GM10847 (cell line): ENCODE measurements around the gene KIAA1217.

Experiments
- POLR2A ChIP-seq: IDR thresholded peaks from 2 replicates; pipeline ENCODE4 v1.6.1; 2011; ENCODE audit not compliant: insufficient read length; ENCODE audit errors: extremely low read depth

KIAA1217 gene

DNA sequence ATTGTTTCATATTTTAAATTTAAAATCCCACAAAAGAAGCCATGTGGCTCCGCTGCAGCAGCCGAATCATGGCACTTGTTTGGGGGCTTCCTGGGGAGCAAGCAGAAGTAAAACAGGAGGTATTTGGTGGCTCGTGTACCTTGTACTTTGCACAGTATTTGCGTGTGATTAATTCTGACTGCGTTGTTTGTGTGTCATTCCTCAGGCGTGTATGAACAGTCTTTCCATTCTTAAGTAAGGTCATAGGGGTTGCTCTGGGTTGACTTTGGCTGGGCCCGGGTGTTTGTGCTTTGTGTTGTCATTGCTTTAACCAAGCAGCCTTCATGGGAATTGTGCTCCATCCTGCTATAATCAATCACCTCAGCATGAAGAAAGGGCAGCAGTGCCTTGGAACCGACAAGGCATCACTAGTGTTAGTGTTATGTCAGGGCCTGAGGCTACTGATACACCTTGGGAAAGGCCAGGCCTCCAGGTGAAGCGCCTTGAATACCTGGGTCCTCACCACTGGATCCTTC, 332.4 kb downstream of the KIAA1217 start:
- TF ChIP-seq POLR2A: no peak

DNA sequence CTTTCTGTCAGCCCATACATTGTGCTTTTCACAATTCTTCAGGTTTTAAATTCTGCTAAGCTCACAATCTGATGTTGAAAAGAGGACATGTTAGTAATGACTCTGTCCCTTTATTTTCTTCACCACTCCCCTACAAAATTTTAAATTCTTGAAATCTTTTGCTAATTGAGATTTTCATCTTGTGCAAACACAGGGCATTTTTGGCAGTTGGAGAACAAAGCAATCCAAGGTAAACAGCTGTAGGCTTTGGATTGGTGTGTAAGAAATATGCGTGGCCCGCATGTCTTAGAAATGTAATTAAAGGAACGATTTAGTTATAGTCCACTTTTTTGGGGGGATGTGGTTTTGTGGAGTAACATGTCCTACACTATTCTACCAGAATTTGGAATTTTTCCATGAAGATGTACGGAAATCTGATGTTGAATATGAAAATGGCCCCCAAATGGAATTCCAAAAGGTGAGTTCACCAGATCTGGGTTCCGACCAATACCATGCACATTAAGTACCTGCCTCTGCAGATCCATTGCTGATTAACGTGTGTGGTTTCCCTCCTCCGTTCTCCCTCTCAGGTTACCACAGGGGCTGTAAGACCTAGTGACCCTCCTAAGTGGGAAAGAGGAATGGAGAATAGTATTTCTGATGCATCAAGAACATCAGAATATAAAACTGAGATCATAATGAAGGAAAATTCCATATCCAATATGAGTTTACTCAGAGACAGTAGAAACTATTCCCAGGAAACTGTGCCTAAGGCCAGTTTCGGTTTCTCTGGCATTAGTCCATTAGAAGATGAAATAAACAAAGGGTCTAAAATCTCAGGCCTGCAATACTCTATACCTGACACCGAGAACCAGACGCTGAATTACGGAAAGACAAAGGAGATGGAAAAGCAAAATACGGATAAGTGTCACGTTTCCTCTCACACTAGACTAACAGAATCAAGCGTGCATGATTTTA, 333.7 kb downstream of the KIAA1217 start:
- TF ChIP-seq POLR2A: no peak

DNA sequence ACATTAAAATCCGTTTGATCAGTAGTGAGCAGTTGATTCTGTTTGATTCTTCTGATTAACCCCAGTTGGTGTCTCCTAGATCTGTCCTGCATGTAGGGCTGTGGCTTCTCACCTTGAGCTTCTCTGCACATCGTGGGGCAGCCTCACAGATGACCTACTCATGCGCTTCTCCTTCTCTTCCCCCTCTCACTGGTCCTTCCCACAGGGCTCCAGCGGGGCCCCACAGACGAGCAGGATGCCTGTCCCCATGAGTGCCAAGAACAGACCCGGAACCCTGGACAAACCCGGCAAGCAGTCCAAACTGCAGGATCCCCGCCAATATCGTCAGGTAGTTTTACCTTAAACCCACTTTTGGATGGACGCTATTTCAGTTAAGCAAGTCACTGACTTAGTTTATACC, 335.8 kb downstream of the KIAA1217 start:
- TF ChIP-seq POLR2A: no peak

DNA sequence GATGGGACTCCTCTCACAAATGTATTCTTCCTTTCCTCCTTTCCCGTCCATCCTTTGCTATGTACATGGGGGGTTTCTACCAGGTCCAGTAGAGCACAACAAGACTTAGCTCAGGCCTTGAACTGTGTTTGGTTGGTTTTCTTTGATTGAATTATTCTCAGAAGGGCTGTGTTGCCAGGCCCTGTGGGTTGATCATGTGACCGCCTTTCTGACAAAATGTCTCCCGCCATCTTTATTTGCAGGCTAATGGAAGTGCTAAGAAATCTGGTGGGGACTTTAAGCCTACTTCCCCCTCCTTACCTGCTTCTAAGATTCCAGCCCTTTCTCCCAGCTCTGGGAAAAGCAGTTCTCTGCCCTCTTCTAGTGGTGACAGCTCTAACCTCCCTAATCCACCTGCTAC, 336.6 kb downstream of the KIAA1217 start:
- TF ChIP-seq POLR2A: no peak

DNA sequence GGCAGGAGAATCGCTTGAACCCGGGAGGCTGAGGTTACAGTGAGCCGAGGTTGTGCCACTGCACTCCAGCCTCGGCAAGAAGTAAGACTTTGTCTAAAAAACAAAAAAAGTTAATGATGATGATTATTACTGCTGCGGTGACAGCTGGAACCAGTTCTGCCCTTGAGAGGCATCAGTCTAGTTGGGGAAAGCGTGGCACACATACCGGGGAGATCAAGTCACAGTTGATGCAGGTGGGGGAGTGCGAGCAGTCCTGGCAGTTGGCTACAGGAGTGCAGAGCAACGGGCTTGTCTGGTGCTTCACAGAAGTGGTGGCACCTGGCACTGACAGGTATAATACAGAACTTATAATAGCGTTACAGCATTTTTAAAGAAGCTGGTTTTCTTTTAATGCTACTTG, 341.7 kb downstream of the KIAA1217 start:
- no peak for TF ChIP-seq POLR2A

DNA sequence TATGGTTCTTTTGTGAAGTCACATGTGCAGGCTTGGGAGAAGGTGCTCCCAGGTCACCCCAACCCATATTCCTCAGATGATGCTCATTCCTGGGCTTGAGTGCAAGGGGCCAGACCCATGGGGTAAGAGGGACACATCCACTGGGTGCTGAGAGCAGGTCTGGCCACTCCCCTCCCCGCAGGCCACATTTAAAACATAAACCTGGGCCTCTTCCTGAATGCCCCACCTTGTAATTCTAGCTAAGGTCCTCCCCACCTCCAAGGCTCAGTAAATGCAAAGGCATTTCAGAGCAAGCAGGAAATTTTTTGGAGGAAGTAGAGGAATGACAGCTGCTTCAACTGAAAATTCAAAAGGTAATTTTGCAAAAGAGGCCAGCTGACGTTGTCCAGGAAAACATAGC, 342.2 kb downstream of the KIAA1217 start:
- no peak for TF ChIP-seq POLR2A

DNA sequence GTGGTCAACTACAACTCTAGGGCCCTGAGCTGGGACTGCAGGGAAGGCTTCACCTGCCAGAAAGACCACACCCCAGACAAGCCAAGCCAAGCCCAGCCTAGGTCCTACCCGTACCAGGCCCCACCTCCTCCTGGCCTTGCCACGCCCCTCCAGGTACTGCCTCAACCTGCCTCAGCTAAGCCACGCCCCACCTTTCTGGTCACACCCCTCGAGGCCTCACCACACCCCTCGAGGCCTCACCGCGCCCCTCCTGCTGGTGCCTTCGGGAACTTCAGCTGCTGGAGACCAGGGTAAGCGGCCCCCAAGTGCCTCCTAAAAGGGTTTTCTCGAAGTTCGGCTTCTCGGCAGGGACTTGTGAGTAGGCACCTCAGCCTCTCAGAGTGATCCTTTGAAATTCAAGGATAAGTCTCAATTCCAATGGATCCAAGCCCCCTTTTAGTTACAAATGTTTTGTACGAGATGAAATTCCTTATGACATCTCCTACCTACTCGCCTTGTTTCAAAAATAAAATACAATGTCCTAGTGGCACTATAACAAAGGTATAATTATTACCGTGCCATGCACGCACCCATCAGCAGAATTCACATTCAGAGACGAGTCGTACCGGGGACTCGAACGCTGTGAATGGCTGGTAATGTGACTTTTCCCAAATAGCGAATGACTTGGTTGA, 343.5 kb downstream of the KIAA1217 start:
- no peak for TF ChIP-seq POLR2A

DNA sequence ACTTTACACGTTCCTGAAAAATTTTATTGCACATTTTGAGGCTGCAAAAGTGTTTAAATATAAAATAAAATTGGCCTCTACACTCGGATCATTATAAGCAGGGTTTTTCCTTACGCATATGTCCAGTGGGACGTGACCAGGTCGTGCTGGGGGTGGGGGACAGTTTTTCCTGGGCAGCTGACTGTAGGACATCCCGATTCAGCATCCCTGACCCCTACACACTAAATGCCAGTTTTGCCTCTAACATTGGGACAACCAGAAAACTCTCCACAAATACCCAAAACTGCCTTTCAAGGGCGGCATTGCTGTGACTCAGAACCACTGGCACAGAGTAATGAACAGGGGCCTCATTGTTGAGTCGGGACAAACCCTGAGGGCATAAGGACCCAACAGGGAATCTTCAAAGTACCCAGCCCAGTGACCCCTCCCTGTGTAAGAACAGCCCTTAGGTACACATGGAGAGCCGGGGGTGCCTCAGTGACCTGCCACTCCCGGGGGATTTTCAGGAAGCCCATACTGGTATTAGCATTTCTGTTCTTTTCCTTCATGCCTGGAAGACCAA, 344.2 kb downstream of the KIAA1217 start:
- no peak for TF ChIP-seq POLR2A

DNA sequence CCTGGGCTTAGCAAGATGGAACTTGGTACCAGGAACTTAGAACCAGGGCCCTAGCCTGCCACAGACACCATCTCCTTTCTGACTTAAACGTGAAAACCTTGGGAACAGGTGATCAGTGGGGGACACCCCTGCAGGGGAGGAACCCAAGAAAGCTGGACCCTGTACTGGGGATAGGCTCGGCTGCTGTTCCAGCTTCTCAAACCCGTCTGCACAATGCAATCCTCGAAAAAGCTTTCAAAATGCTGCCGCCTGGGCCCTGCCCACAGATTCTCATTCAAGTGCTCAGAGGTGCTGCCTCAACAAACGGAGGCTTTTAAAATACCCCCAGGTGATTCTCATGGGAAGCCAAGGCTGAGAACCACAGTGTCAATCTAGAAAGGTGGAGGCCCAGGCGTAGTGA, 345.1 kb downstream of the KIAA1217 start:
- no peak for TF ChIP-seq POLR2A

DNA sequence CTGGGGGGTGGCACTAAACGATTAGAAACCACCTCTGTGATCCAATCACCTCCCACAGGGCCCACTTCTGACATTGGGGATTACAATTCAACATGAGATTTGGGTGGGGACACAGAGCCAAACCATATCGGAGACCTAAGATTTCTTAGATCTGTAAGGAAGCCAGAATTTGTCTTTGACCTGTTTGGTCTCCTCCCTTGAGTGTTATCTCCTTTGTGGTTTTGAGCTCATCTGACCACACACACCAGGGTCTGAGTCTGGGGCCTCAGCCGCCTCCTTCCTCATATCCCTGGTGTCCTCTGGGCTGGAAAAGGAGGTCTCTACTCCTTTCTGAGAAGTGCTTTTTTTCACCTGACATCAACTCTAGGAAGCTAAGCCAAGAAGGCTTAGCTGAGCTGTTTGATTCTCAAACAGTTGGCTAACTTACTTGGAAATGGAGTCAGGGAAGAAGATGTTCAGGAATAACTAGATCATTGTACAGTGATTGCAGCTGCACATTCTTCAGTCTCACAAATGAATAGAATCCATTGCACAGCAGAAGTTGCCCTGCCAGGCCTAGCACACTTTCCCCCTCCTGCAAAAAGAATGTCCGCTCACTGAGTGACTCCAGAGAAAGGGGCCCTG, 347.3 kb downstream of the KIAA1217 start:
- no peak for TF ChIP-seq POLR2A

DNA sequence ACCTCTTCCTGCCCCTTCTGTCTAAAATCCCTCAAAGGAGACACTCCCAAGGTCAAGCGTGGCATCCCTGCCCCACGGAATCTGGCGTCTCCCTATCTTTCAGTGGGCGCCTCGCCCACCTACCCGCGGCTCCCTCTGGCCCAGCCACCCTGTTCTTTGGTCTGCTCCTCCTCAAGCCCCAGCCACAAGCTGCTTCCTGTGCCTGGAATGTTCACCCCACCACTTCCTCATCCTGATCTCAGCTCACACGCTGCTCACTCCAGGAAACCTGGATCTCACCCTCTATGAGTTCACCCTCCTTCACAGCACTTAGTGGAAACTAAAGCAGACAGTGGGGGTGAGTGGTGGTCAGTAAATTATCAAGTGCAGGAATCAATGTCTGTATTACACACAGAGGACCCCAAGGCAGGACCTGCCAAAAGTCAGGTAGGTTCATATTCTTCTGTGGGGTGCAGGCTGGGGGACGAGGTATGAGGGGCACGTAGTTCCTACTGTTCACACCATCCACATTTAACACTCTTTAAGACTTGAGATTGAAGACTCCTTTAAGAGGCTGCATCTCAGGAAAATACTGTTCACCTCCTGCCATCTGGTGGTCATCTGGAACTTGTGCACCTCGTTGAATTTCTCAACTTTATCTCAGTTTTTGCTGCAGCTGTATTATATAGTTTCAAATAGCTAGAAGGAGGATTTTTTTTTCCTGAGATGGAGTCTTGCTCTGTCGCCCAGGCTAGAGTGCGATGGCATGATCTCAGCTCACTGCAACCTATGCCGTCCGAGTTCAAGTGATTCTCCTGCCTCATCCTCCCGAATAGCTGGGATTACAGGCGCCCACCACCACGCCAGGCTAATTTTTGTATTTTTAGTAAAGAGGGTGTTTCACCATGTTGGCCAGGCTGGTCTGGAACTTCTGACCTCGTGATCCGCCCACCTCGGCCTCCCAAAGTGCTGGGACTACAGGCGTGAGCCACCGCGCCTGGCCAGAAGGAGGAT, 348.1 kb downstream of the KIAA1217 start:
- TF ChIP-seq POLR2A: no peak

DNA sequence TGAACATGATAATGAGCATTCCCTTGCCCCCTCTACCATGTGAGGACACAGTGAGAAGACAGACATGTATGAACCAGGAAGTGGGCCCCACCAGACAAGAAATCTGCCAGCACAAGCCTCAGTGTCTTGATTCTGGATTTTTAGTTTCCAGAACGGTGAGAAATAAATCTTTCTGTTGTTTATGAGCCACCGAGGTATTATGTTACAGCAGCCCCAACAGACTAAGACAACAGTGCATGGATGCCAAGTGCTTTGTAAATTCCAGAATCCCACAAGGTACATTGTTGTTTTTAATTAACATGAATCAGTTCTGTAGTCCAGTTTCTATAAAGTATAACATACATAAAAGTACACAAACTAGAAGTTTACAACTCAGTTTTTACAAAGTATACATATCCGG, 352.5 kb downstream of the KIAA1217 start:
- no peak for TF ChIP-seq POLR2A

DNA sequence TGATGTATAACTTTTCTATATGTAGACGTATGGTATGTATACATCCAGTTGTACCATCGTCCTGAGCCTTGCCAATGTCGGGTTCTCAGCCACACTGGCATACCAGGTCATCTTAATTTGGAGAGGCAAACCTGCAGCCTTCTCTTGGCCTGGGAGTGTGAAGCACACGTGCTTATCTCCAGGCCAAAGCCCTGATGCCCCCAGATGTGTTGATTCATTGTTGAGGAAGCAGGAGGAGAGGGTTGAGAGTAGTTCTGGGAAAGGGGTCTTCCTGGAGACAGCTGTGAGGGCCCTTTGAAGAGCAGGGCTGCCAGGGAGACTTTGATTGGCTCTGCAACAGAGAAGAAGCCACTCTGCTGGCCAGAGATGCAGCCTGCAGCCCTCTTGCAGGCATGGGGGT, 359.1 kb downstream of the KIAA1217 start:
- TF ChIP-seq POLR2A: no peak

DNA sequence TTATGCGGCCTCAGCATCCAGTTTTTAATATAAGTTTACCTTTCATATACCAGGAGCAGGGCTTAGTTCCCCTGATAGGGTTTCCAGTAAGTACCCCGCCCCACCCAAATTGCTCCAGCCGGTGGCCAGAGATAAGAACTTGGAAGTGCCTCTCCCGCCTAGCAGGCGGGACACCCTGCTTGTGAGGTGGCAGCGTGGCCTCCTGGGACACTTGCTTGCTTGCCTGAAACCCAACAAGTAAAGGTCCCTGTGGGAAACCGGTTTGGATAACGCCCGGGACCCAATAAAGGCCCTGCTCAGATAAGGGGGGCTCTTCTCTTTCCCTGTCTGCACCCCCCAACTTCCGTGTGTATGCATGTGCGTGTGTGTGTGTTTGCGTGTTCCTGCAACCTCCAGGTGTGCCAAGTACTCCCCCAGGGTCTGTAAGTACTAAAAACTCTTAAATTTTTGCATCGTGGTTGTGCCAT, 360.4 kb downstream of the KIAA1217 start:
- TF ChIP-seq POLR2A: no peak

DNA sequence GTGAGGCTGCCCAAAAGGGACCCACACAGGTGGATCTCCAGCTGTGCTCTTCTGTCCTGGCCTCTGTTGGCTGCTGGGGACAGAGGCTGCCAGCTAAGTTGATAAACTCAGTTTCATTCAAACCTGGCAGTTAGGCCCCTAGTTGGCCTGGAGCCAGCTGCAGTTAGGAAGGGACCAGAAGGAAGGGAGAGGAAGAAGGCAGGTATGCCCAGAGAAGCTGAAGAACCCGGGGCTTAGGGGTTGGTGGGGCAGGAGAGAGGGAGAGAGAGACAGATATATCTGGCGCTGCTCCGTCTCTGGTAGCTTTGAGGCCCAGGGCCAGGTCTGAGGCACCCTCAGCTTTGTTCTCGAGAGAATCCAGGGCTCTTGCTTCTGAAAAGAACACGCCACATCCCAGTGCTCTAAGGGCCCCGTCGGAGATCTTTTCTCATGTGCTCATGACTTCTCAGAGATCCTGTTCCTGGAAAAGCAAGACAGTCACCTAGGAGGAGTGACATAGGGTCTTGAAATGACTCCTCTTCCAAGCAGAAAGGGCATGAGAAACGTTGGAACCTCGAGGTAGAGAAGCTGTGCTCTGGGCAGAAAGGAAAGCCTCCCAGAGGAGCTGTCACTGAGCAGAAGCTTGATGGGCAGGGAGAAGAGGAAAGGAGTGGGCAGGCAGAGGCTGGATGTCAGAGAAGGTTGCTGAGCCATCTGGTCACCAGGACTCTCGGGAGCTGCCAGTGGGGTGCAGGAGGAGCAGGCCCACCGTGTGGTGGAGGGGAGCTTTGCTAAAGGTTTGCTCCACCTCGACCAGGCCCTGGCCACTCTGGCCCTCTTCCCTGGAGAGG, 361.1 kb downstream of the KIAA1217 start:
- TF ChIP-seq POLR2A: no peak
